GM08714 (cell line): ENCODE measurements around the gene ZNF207.
A peak's percentile ranks its signal among the peaks of the same experiment; 100 is the strongest.
"Not testable (repeated sequence)": the region's sequence is repeated elsewhere in the genome, so short reads cannot be mapped to it uniquely, and the experiment has no call there.

Source experiments
- H3K4me3 ChIP-seq: fragments of 200-500 bp; sonication (Bioruptor generic); 2 replicates; pipeline ENCODE4 v1.5.1; 2014; ENCODE audit warnings: mild to moderate bottlenecking, low read length, inconsistent platforms
- ZNF274 ChIP-seq: IDR thresholded peaks from 2 replicates; pipeline ENCODE4 v1.6.1; 2012; ENCODE audit warnings: mild to moderate bottlenecking, low read depth, low read length

ZNF207 gene

GRCh38 chr17:32349854-32350665 lies at the start of gene ZNF207:
Gene ZNF207 (plus strand): TSS chr17:32350157. CDS start chr17:32350286, 129 bp downstream.
- no peak for TF ChIP-seq ZNF274
- peak within 1 kb of the TSS; percentile 82 for H3K4me3 ChIP-seq

- no peak for TF ChIP-seq ZNF274
- no peak overlapping the region for H3K4me3 ChIP-seq
These were observed 47.9 kb upstream of the ZNF207 start for GRCh38 chr17:32302037-32302436.

- H3K4me3 ChIP-seq = no peak overlapping the region
These were observed 46.9 kb upstream of the ZNF207 start for GRCh38 chr17:32302860-32303649.

GRCh38 chr17:32303781-32304288 lies 46.1 kb upstream of the ZNF207 start:
- TF ChIP-seq ZNF274 = no peak
- no peak overlapping the region for H3K4me3 ChIP-seq

More at GRCh38 chr17:32302860-32303649, 46.9 kb upstream of the ZNF207 start:
- no peak for TF ChIP-seq ZNF274

GRCh38 chr17:32305049-32305448 lies 44.9 kb upstream of the ZNF207 start:
- no peak for TF ChIP-seq ZNF274
- H3K4me3 ChIP-seq = no peak overlapping the region

GRCh38 chr17:32307658-32308057 lies 42.3 kb upstream of the ZNF207 start:
- TF ChIP-seq ZNF274 = no peak
- H3K4me3 ChIP-seq = no peak overlapping the region

GRCh38 chr17:32311028-32311536 lies 38.9 kb upstream of the ZNF207 start:
- no peak for TF ChIP-seq ZNF274
- no peak overlapping the region for H3K4me3 ChIP-seq

- H3K4me3 ChIP-seq = no peak overlapping the region
- no peak for TF ChIP-seq ZNF274
These were observed 35.3 kb upstream of the ZNF207 start for GRCh38 chr17:32314636-32315035.

- H3K4me3 ChIP-seq = no peak overlapping the region
- TF ChIP-seq ZNF274 = no peak
These were observed 34.8 kb upstream of the ZNF207 start for GRCh38 chr17:32315171-32315570.

- H3K4me3 ChIP-seq = not testable (repeated sequence)
These were observed 33.3 kb upstream of the ZNF207 start for GRCh38 chr17:32316653-32317052.

GRCh38 chr17:32317353-32317752 lies 32.6 kb upstream of the ZNF207 start:
- no peak overlapping the region for H3K4me3 ChIP-seq
- TF ChIP-seq ZNF274 = no peak

- H3K4me3 ChIP-seq = no peak overlapping the region
- TF ChIP-seq ZNF274 = no peak
These were observed 31.9 kb upstream of the ZNF207 start for GRCh38 chr17:32318071-32318470.

GRCh38 chr17:32319548-32319905 lies 30.4 kb upstream of the ZNF207 start:
- H3K4me3 ChIP-seq = no peak overlapping the region
- TF ChIP-seq ZNF274 = no peak

GRCh38 chr17:32320080-32320479 lies 29.9 kb upstream of the ZNF207 start:
- H3K4me3 ChIP-seq = not testable (repeated sequence)

- TF ChIP-seq ZNF274 = no peak
- no peak overlapping the region for H3K4me3 ChIP-seq
These were observed 29.1 kb upstream of the ZNF207 start for GRCh38 chr17:32320847-32321246.
